Liver (tissue), 3 donors: ENCODE data around the gene ACTRT2.

ENCODE experiments used
- FOXA1 ChIP-seq: IDR thresholded peaks from 2 replicates; pipeline ENCODE4 v1.6.1; 2016; ENCODE audit warnings: antibody characterized with exemption
- HNF4G ChIP-seq: IDR thresholded peaks from 2 replicates; pipeline ENCODE4 v1.6.1; 2016; ENCODE audit warnings: antibody characterized with exemption
- JUND ChIP-seq, 2 donors: IDR thresholded peaks; 2 replicates each; pipeline ENCODE4 v1.6.1; 2016; ENCODE audit warnings: antibody characterized with exemption in 2 of 2
- RAD21 ChIP-seq, 2 donors: IDR thresholded peaks; 2 replicates each; pipeline ENCODE4 v1.6.1; 2016; ENCODE audit warnings: antibody characterized with exemption in 2 of 2, mild to moderate bottlenecking in 2 of 2
- SP1 ChIP-seq: IDR thresholded peaks from 2 replicates; pipeline ENCODE4 v1.6.1; 2018; ENCODE audit warnings: antibody characterized with exemption, mild to moderate bottlenecking
- YY1 ChIP-seq: IDR thresholded peaks from 2 replicates; pipeline ENCODE4 v1.6.1; 2016; ENCODE audit warnings: antibody characterized with exemption, mild to moderate bottlenecking
- TF ChIP-seq, protein P1 (sequence below): fragments of 150-350 bp; IDR thresholded peaks from 2 replicates; pipeline ENCODE4 v1.5.1; 2017; ENCODE audit warnings: improper control_type of control experiment, low read depth, low read length; ENCODE audit not compliant: missing input control
- TF ChIP-seq, protein P2 (sequence below): IDR thresholded peaks from 2 replicates; pipeline ENCODE4 v1.6.1; 2016; ENCODE audit warnings: antibody characterized with exemption, mild to moderate bottlenecking
- TF ChIP-seq, protein P3 (sequence below): IDR thresholded peaks from 2 replicates; pipeline ENCODE4 v1.6.1; 2016; ENCODE audit warnings: antibody characterized with exemption
- donor health status: healthy.
- donor health status: healthy.

GRCh38 chr1:3024588-3024987, 3.3 kb downstream of the ACTRT2 start:
- TF ChIP-seq, protein P1, sequence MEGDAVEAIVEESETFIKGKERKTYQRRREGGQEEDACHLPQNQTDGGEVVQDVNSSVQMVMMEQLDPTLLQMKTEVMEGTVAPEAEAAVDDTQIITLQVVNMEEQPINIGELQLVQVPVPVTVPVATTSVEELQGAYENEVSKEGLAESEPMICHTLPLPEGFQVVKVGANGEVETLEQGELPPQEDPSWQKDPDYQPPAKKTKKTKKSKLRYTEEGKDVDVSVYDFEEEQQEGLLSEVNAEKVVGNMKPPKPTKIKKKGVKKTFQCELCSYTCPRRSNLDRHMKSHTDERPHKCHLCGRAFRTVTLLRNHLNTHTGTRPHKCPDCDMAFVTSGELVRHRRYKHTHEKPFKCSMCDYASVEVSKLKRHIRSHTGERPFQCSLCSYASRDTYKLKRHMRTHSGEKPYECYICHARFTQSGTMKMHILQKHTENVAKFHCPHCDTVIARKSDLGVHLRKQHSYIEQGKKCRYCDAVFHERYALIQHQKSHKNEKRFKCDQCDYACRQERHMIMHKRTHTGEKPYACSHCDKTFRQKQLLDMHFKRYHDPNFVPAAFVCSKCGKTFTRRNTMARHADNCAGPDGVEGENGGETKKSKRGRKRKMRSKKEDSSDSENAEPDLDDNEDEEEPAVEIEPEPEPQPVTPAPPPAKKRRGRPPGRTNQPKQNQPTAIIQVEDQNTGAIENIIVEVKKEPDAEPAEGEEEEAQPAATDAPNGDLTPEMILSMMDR = no peak
- TF ChIP-seq RAD21 (IDR thresholded peaks at IDR 0.05) = no peak
- no peak for TF ChIP-seq SP1
- TF ChIP-seq HNF4G = no peak
- TF ChIP-seq, protein P2, sequence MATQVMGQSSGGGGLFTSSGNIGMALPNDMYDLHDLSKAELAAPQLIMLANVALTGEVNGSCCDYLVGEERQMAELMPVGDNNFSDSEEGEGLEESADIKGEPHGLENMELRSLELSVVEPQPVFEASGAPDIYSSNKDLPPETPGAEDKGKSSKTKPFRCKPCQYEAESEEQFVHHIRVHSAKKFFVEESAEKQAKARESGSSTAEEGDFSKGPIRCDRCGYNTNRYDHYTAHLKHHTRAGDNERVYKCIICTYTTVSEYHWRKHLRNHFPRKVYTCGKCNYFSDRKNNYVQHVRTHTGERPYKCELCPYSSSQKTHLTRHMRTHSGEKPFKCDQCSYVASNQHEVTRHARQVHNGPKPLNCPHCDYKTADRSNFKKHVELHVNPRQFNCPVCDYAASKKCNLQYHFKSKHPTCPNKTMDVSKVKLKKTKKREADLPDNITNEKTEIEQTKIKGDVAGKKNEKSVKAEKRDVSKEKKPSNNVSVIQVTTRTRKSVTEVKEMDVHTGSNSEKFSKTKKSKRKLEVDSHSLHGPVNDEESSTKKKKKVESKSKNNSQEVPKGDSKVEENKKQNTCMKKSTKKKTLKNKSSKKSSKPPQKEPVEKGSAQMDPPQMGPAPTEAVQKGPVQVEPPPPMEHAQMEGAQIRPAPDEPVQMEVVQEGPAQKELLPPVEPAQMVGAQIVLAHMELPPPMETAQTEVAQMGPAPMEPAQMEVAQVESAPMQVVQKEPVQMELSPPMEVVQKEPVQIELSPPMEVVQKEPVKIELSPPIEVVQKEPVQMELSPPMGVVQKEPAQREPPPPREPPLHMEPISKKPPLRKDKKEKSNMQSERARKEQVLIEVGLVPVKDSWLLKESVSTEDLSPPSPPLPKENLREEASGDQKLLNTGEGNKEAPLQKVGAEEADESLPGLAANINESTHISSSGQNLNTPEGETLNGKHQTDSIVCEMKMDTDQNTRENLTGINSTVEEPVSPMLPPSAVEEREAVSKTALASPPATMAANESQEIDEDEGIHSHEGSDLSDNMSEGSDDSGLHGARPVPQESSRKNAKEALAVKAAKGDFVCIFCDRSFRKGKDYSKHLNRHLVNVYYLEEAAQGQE = no peak
- no peak for TF ChIP-seq JUND (IDR thresholded peaks at IDR 0.05)
- no peak for TF ChIP-seq FOXA1
- TF ChIP-seq, protein P3, sequence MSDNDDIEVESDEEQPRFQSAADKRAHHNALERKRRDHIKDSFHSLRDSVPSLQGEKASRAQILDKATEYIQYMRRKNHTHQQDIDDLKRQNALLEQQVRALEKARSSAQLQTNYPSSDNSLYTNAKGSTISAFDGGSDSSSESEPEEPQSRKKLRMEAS = no peak
- no peak for TF ChIP-seq YY1
